Germinal center (tissue), 1 donor: Measurements from ENCODE around the gene RUNDC1.
"Not testable (repeated sequence)": the region's sequence is repeated elsewhere in the genome, so short reads cannot be mapped to it uniquely, and the experiment has no call there.

Source experiments
- DNase-seq: peaks from one replicate; pipeline ENCODE4 v3.0.0; 2012; ENCODE audit warnings: mixed read lengths, low spot score

The RUNDC1 gene

GRCh38 chr17:42991471-42991870 is 11.1 kb downstream of the RUNDC1 start:
- no peak for DNase-seq

GRCh38 chr17:42992872-42993271 is 12.5 kb downstream of the RUNDC1 start:
- DNase-seq: no peak

- not testable (repeated sequence) for DNase-seq
Observed at GRCh38 chr17:42993913-42994312, 13.5 kb downstream of the RUNDC1 start.

- DNase-seq: no peak
Observed at GRCh38 chr17:42997390-42997983, 17.1 kb downstream of the RUNDC1 start.

- DNase-seq: peak; percentile 94
Observed at GRCh38 chr17:42997984-42998938, 17.9 kb downstream of the RUNDC1 start, which contains the start of gene RPL27. Gene RPL27 (plus strand): TSS chr17:42998419. CDS start chr17:42998751, 332 bp downstream.

- no peak for DNase-seq
Observed at GRCh38 chr17:42999003-42999525, 18.7 kb downstream of the RUNDC1 start.

- not testable (repeated sequence) for DNase-seq
Observed at GRCh38 chr17:43000894-43001293, 20.5 kb downstream of the RUNDC1 start.

- no peak for DNase-seq
Observed at GRCh38 chr17:43003542-43004172, 23.3 kb downstream of the RUNDC1 start.

- peak; percentile 83 for DNase-seq
Observed at GRCh38 chr17:43006639-43007551, 26.5 kb downstream of the RUNDC1 start, which contains the start of gene IFI35. Gene IFI35 (plus strand): TSS chr17:43006784. CDS start chr17:43006948, 164 bp downstream.

GRCh38 chr17:43010667-43011308 is 30.4 kb downstream of the RUNDC1 start:
- DNase-seq: no peak

GRCh38 chr17:43011728-43012472 is 31.5 kb downstream of the RUNDC1 start:
- no peak for DNase-seq

- no peak for DNase-seq
Observed at GRCh38 chr17:43013296-43013695, 32.9 kb downstream of the RUNDC1 start.

GRCh38 chr17:43014020-43014648 is 33.8 kb downstream of the RUNDC1 start:
- DNase-seq: no peak

GRCh38 chr17:43014649-43015542 is 34.5 kb downstream of the RUNDC1 start:
- DNase-seq: no peak

GRCh38 chr17:43015579-43015978 is 35.2 kb downstream of the RUNDC1 start:
- no peak for DNase-seq

GRCh38 chr17:43016216-43016615 is 35.9 kb downstream of the RUNDC1 start:
- no peak for DNase-seq

- no peak for DNase-seq
Observed at GRCh38 chr17:43018008-43018853, 37.9 kb downstream of the RUNDC1 start.
